Astrocyte (in vitro differentiated cells and primary cell): ENCODE measurements around the gene METTL8.

Experiments
- EZH2 ChIP-seq: IDR thresholded peaks from 2 replicates; pipeline ENCODE4 v1.6.1; 2012; ENCODE audit warnings: mild to moderate bottlenecking, low read length, inconsistent platforms; ENCODE audit not compliant: insufficient read depth
- TF ChIP-seq, protein P1 (sequence below): IDR thresholded peaks from 2 replicates; pipeline ENCODE4 v1.5.1; 2011; ENCODE audit warnings: low read depth, mild to moderate bottlenecking, inconsistent platforms, low read length, moderate library complexity; ENCODE audit not compliant: insufficient read depth

DNA sequence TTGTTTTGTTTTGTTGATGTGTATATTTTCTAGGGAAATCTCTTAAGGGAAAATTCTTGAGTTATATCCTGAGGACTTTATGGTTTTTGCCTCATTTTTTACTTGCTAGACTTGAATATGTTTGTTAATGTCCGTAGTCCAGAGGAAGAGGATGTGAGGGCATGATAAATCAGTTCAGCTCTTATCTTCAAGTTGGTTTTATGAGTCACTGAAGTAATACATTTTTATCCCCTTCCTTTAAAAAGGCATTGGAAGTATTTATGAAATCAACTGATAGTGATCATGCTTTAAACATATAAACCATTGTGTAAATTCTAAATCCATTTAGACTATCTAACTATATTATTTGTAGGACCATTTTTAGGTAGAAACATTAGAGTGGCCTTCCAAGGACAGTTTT, 44.6 kb upstream of the METTL8 start:
- TF ChIP-seq, protein P1, sequence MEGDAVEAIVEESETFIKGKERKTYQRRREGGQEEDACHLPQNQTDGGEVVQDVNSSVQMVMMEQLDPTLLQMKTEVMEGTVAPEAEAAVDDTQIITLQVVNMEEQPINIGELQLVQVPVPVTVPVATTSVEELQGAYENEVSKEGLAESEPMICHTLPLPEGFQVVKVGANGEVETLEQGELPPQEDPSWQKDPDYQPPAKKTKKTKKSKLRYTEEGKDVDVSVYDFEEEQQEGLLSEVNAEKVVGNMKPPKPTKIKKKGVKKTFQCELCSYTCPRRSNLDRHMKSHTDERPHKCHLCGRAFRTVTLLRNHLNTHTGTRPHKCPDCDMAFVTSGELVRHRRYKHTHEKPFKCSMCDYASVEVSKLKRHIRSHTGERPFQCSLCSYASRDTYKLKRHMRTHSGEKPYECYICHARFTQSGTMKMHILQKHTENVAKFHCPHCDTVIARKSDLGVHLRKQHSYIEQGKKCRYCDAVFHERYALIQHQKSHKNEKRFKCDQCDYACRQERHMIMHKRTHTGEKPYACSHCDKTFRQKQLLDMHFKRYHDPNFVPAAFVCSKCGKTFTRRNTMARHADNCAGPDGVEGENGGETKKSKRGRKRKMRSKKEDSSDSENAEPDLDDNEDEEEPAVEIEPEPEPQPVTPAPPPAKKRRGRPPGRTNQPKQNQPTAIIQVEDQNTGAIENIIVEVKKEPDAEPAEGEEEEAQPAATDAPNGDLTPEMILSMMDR, result no peak
- no peak for TF ChIP-seq EZH2
